Ovary (tissue), 3 donors: ENCODE data around the gene KIF14.

Source experiments
- CTCF ChIP-seq, 3 donors: fragments of 450-650 bp in 2 of 3; fragments of 200-600 bp in 1 of 3; IDR thresholded peaks; one replicate each; pipeline versions ENCODE4 v1.5.1 to v1.8.0; 2016 to 2022; ENCODE audit warnings: antibody characterized with exemption in 3 of 3, mild to moderate bottlenecking in 1 of 3
- EP300 ChIP-seq: sonication (generic); formaldehyde crosslinking; IDR thresholded peaks from one replicate; pipeline ENCODE4 v1.6.1; 2017; ENCODE audit warnings: antibody characterized with exemption
- POLR2A ChIP-seq: fragments of 450-650 bp; IDR thresholded peaks from one replicate; pipeline ENCODE4 v1.6.1; 2017; ENCODE audit warnings: antibody characterized with exemption, mild to moderate bottlenecking, moderate library complexity
- donor health status: DM: no; HTN: no; CAD: no.

- TF ChIP-seq CTCF (IDR thresholded peaks at IDR 0.05) (no peak), EP300 (no peak), POLR2A (no peak)
Measured at GRCh38 chr1:200654660-200655059, 34.1 kb upstream of the KIF14 start.
